Hindlimb muscle (tissue), 1 donor: ENCODE results near the gene CATSPER4. TPM values are rescaled to one million over a fixed set of nuclear protein-coding genes. Genes with fewer than 3 reads are reported as not detected.

ENCODE experiments used
- DNase-seq: peaks from one replicate; pipeline ENCODE4 v3.0.0-alpha.2; 2013
- polyA plus RNA-seq: library from polyadenylated mRNA; unstranded; fragments of 120-200 nt; gene quantifications from one replicate; pipeline ENCODE4 v1.2.1, GENCODE V29; 2013; ENCODE audit not compliant: insufficient read length

Gene CATSPER4
- polyA plus RNA-seq = not detected

- DNase-seq = no peak
Observed at GRCh38 chr1:26190373-26190987, at the start of gene CATSPER4. CATSPER4 (plus strand) TSS chr1:26190602; CDS start chr1:26190628, 26 bp downstream.

GRCh38 chr1:26142159-26142558, 48.2 kb upstream of the CATSPER4 start:
- DNase-seq = no peak

GRCh38 chr1:26145041-26145959, 45.1 kb upstream of the CATSPER4 start:
- peak; percentile 71 for DNase-seq

GRCh38 chr1:26145960-26146294, 44.5 kb upstream of the CATSPER4 start:
- DNase-seq = no peak

- DNase-seq = no peak
Observed at GRCh38 chr1:26148887-26149286, 41.5 kb upstream of the CATSPER4 start.

- no peak for DNase-seq
Observed at GRCh38 chr1:26153966-26154532, 36.4 kb upstream of the CATSPER4 start.

- no peak for DNase-seq
Observed at GRCh38 chr1:26154750-26155149, 35.7 kb upstream of the CATSPER4 start.

GRCh38 chr1:26155370-26156284, 34.8 kb upstream of the CATSPER4 start:
- no peak for DNase-seq

- no peak for DNase-seq
Observed at GRCh38 chr1:26156285-26157038, 33.9 kb upstream of the CATSPER4 start.

GRCh38 chr1:26158271-26158907, 32.0 kb upstream of the CATSPER4 start:
- DNase-seq = no peak

- no peak for DNase-seq
Observed at GRCh38 chr1:26158908-26159742, 31.3 kb upstream of the CATSPER4 start, which contains the start of gene FAM110D. FAM110D (plus strand) TSS chr1:26159079; CDS start chr1:26161292, 2,213 bp downstream.

GRCh38 chr1:26159743-26160039, 30.7 kb upstream of the CATSPER4 start:
- DNase-seq = no peak

- no peak for DNase-seq
Observed at GRCh38 chr1:26160527-26161414, 29.6 kb upstream of the CATSPER4 start.

GRCh38 chr1:26161415-26162219, 28.8 kb upstream of the CATSPER4 start:
- DNase-seq = peak; percentile 66

- DNase-seq = no peak
Observed at GRCh38 chr1:26162220-26162709, 28.1 kb upstream of the CATSPER4 start.

GRCh38 chr1:26163684-26164035, 26.7 kb upstream of the CATSPER4 start:
- no peak for DNase-seq

GRCh38 chr1:26164036-26164860, 26.2 kb upstream of the CATSPER4 start:
- peak; percentile 55 for DNase-seq
